CD4-positive, alpha-beta T cell (primary cell): ENCODE measurements around the gene ATG16L1. TPM values are rescaled to one million over a fixed set of nuclear protein-coding genes. Genes with fewer than 3 reads are reported as not detected.

Source experiments
- ATAC-seq: fragments of 200-7000 bp; cut with Tn5 transposase; one replicate; pipeline ENCODE4 v1.10.0; 2022; ENCODE audit warnings: mild to moderate bottlenecking; ENCODE audit not compliant: poor library complexity
- CTCF ChIA-PET: fragments of 350-600 bp; sonication (Branson Sonifier 250); formaldehyde crosslinking; loops from one replicate; lab custom pipeline; 2021; ENCODE audit warnings: antibody characterized with exemption, inconsistent platforms; lab: Charles Lee
- POLR2A ChIA-PET: fragments of 350-600 bp; sonication (Branson Sonifier 250); formaldehyde crosslinking; loops from one replicate; lab custom pipeline; 2021; ENCODE audit warnings: antibody characterized with exemption, inconsistent platforms; lab: Charles Lee
- DNase-seq, 14 experiments: peaks; one replicate each; pipeline ENCODE4 v3.0.0-alpha.2; 2013 to 2020; ENCODE audit warnings: mixed read lengths in 2 of 14
- H3K27ac ChIP-seq, 2 donors: one replicate each; pipeline versions ENCODE4 v1.5.1 to v1.7.0; 2013; ENCODE audit warnings: low read length in 2 of 2, low read depth in 1 of 2, mild to moderate bottlenecking in 1 of 2
- H3K27me3 ChIP-seq, 2 experiments: 1 replicate in 1 of 2; 2 replicates in 1 of 2; pipeline versions ENCODE4 v1.6.1 to v1.7.0; 2013; ENCODE audit warnings: low read length in 2 of 2, control low read depth in 1 of 2, mild to moderate bottlenecking in 1 of 2, moderate library complexity in 1 of 2; ENCODE audit not compliant: insufficient read depth in 2 of 2, control insufficient read depth in 1 of 2
- H3K36me3 ChIP-seq: one replicate; pipeline ENCODE4 v1.6.1; 2013; ENCODE audit warnings: low read length, control low read depth; ENCODE audit not compliant: insufficient read depth
- H3K4me1 ChIP-seq: one replicate; pipeline ENCODE4 v1.6.1; 2013; ENCODE audit warnings: low read length, control low read depth; ENCODE audit not compliant: insufficient read depth
- H3K4me3 ChIP-seq: one replicate; pipeline ENCODE4 v1.5.1; 2013; ENCODE audit warnings: mild to moderate bottlenecking, low read length, moderate library complexity
- H3K9me3 ChIP-seq, 2 experiments: 1 replicate in 1 of 2; 2 replicates in 1 of 2; pipeline versions ENCODE4 v1.6.1 to v1.7.0; 2013; ENCODE audit warnings: low read length in 2 of 2, mild to moderate bottlenecking in 2 of 2, control low read depth in 1 of 2, moderate library complexity in 1 of 2; ENCODE audit not compliant: control insufficient read depth in 1 of 2, insufficient read depth in 1 of 2
- H3K27ac Mint-ChIP-seq: one replicate; pipeline ENCODE4 v1.8.0; 2020; ENCODE audit warnings: mixed read lengths
- H3K27me3 Mint-ChIP-seq: one replicate; pipeline ENCODE4 v1.8.0; 2021; ENCODE audit warnings: mixed read lengths
- H3K36me3 Mint-ChIP-seq: one replicate; pipeline ENCODE4 v1.8.0; 2021; ENCODE audit warnings: low read depth, mixed read lengths
- H3K4me1 Mint-ChIP-seq: one replicate; pipeline ENCODE4 v1.8.0; 2021; ENCODE audit warnings: low read depth, mixed read lengths
- H3K4me3 Mint-ChIP-seq: one replicate; pipeline ENCODE4 v1.8.0; 2020; ENCODE audit warnings: mild to moderate bottlenecking, mixed read lengths
- H3K9me3 Mint-ChIP-seq: one replicate; pipeline ENCODE4 v1.8.0; 2020; ENCODE audit warnings: mixed read lengths
- CTCF ChIP-seq: fragments of 200-600 bp; IDR thresholded peaks from one replicate; pipeline ENCODE4 v1.8.0; 2022; ENCODE audit warnings: antibody characterized with exemption, mild to moderate bottlenecking
- intact Hi-C, 2 experiments: fragments of 100-400 bp; cut with DNase I in 1 of 2; cut with micrococcal nuclease in 1 of 2; formaldehyde crosslinking; loops; one replicate each; pipeline versions ENCODE4 v1.15.1 to v1.9.0; 2023 to 2025; cut with DNase I, micrococcal nuclease
- total RNA-seq, 174 experiments: library from RNA in 2 of 174; stranded (reverse) in 2 of 174; gene quantifications; one replicate each; pipeline ENCODE4 v1.2.3 and lab custom pipeline; 2021 to 2026

Gene ATG16L1
- total RNA-seq, 2 experiments from 2014 or later, result 134 to 135 TPM

GRCh38 chr2:233204286-233204936, 47.1 kb upstream of the ATG16L1 start:
- no peaks in the 10 kb centered on the region for H3K27me3 ChIP-seq
- ATAC-seq (no peak), DNase-seq (no peak)
- Mint-ChIP-seq H3K4me1 (peaks cover 9% of the 10 kb centered on the region), H3K36me3 (peaks cover 84% of the 10 kb centered on the region), H3K9me3 (no peaks in the 10 kb centered on the region), H3K4me3 (no peak overlapping the region), H3K27ac (no peak overlapping the region), H3K27me3 (no peaks in the 10 kb centered on the region)
- peaks cover 75% of the 10 kb centered on the region for H3K36me3 ChIP-seq
- CTCF ChIA-PET, result no interaction called here
- TF ChIP-seq CTCF, result no peak
- peaks cover 10% of the 10 kb centered on the region for H3K4me1 ChIP-seq
- intact Hi-C loops, result no loop called here
- peaks cover 7 to 19% of the 10 kb centered on the region in 2 experiments for H3K9me3 ChIP-seq
- no peak overlapping the region for H3K4me3 ChIP-seq
- POLR2A ChIA-PET, result interaction anchor here (0.7 kb wide), 1 partner anchor 14 kb away, joined by 4 read pairs; no protein-coding TSS in a partner anchor
- no peak overlapping the region for H3K27ac ChIP-seq

- H3K4me1 ChIP-seq, result peaks cover 7% of the 10 kb centered on the region
- intact Hi-C loops, result no loop called here
- H3K36me3 ChIP-seq, result peaks cover 41% of the 10 kb centered on the region
- H3K4me1 Mint-ChIP-seq, result peaks cover 19% of the 10 kb centered on the region
- no peak overlapping the region for H3K27ac ChIP-seq
- no peaks in the 10 kb centered on the region for H3K27me3 Mint-ChIP-seq
- H3K9me3 ChIP-seq, result no peaks in the 10 kb centered on the region
- ATAC-seq (no peak), DNase-seq (no peak)
- TF ChIP-seq CTCF, result no peak
- POLR2A ChIA-PET, result no interaction called here
- no peaks in the 10 kb centered on the region for H3K27me3 ChIP-seq
- no peak overlapping the region for H3K4me3 ChIP-seq
- H3K27ac Mint-ChIP-seq, result peak overlapping the region; percentile 75
- H3K36me3 Mint-ChIP-seq, result peaks cover 51% of the 10 kb centered on the region
- CTCF ChIA-PET, result interaction anchor here (0.9 to 1.1 kb wide), 2 partner anchors 10 to 43 kb away, joined by 3 to 4 read pairs; partner anchors contain the start of gene ATG16L1
- H3K4me3 Mint-ChIP-seq, result no peak overlapping the region
- no peaks in the 10 kb centered on the region for H3K9me3 Mint-ChIP-seq
These were observed 42.9 kb upstream of the ATG16L1 start for GRCh38 chr2:233208382-233209116.

DNA sequence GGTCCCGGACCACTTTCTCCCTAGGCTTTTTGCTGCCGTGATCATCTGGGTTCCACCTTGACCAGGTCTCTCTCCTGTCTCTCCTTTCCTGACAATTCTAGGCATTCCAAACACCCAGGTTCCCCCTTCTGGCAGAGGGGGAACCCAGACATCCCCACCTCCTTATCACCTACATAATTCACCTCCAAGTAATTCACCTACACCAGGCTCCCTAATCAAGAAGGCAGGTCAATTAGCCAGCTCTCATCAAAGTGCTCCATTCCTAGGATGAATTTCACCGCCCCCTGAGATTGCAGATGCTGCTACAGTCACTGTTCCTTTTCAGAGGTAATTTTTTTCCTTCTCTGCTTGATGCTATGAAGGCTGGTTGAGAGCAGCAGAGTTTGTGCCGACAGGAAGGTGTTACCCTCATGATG, 42.3 kb upstream of the ATG16L1 start:
- no peak for ATAC-seq
- intact Hi-C loops, result no loop called here
- Mint-ChIP-seq H3K27ac (peak overlapping the region; percentile 75), H3K4me1 (peaks cover 19% of the 10 kb centered on the region), H3K4me3 (no peak overlapping the region), H3K9me3 (no peaks in the 10 kb centered on the region), H3K36me3 (peaks cover 46% of the 10 kb centered on the region), H3K27me3 (no peaks in the 10 kb centered on the region)
- DNase-seq, result no peak
- ChIA-PET POLR2A (no interaction called here), CTCF (interaction anchor here (0.9 kb wide), 1 partner anchor 9 kb away, joined by 3 read pairs; no protein-coding TSS in a partner anchor)
- Histone ChIP-seq H3K4me3 (no peak overlapping the region), H3K4me1 (peaks cover 7% of the 10 kb centered on the region), H3K36me3 (peaks cover 35% of the 10 kb centered on the region), H3K27me3 (no peaks in the 10 kb centered on the region), H3K27ac (no peak overlapping the region), H3K9me3 (no peaks in the 10 kb centered on the region)
- no peak for TF ChIP-seq CTCF
